HCEC 1CT (cell line): ENCODE data around the gene METAP1D.
"Not testable (repeated sequence)": the region's sequence is repeated elsewhere in the genome, so short reads cannot be mapped to it uniquely, and the experiment has no call there.

Experiments used
- DNase-seq: peaks from one replicate; pipeline ENCODE4 v3.0.0-alpha.2; 2017

The METAP1D gene

GRCh38 chr2:171999604-172000469 lies at the start of gene METAP1D:
METAP1D (plus strand) TSS chr2:171999953; CDS start chr2:171999970, 17 bp downstream.
- peak; percentile 87 for DNase-seq

- DNase-seq = no peak
Observed at GRCh38 chr2:171952276-171952675, 47.5 kb upstream of the METAP1D start.

- no peak for DNase-seq
Observed at GRCh38 chr2:171952748-171953147, 47.0 kb upstream of the METAP1D start.

GRCh38 chr2:171956135-171956825 lies 43.5 kb upstream of the METAP1D start:
- DNase-seq = no peak

- peak; percentile 3 for DNase-seq
Observed at GRCh38 chr2:171957061-171957460, 42.7 kb upstream of the METAP1D start.

- peak; percentile 86 for DNase-seq
Observed at GRCh38 chr2:171958475-171958874, 41.3 kb upstream of the METAP1D start.

GRCh38 chr2:171959998-171960397 lies 39.8 kb upstream of the METAP1D start:
- no peak for DNase-seq

GRCh38 chr2:171960570-171960969 lies 39.2 kb upstream of the METAP1D start:
- DNase-seq = no peak

GRCh38 chr2:171963198-171963597 lies 36.6 kb upstream of the METAP1D start:
- no peak for DNase-seq

- DNase-seq = no peak
Observed at GRCh38 chr2:171964308-171964707, 35.4 kb upstream of the METAP1D start.

- DNase-seq = no peak
Observed at GRCh38 chr2:171965238-171965637, 34.5 kb upstream of the METAP1D start.

GRCh38 chr2:171965661-171966060 lies 34.1 kb upstream of the METAP1D start:
- DNase-seq = no peak

- no peak for DNase-seq
Observed at GRCh38 chr2:171966235-171966634, 33.5 kb upstream of the METAP1D start.

GRCh38 chr2:171966688-171967087 lies 33.1 kb upstream of the METAP1D start:
- DNase-seq = no peak

- no peak for DNase-seq
Observed at GRCh38 chr2:171968509-171968908, 31.2 kb upstream of the METAP1D start.

GRCh38 chr2:171972329-171972982 lies 27.3 kb upstream of the METAP1D start:
- DNase-seq = no peak

- DNase-seq = no peak
Observed at GRCh38 chr2:171979103-171979502, 20.6 kb upstream of the METAP1D start.

- DNase-seq = not testable (repeated sequence)
Observed at GRCh38 chr2:171983924-171984323, 15.8 kb upstream of the METAP1D start.

- DNase-seq = no peak
Observed at GRCh38 chr2:171985076-171985475, 14.7 kb upstream of the METAP1D start.

- DNase-seq = no peak
Observed at GRCh38 chr2:171986778-171987177, 13.0 kb upstream of the METAP1D start.

GRCh38 chr2:171991027-171991426 lies 8.7 kb upstream of the METAP1D start:
- DNase-seq = no peak

- DNase-seq = no peak
Observed at GRCh38 chr2:171995586-171995985, 4.2 kb upstream of the METAP1D start.

GRCh38 chr2:171996021-171996420 lies 3.7 kb upstream of the METAP1D start:
- DNase-seq = no peak

GRCh38 chr2:171997031-171997430 lies 2.7 kb upstream of the METAP1D start:
- DNase-seq = not testable (repeated sequence)
